ENCODE results near the gene ZC3H7B. TPM values are rescaled to one million over a fixed set of nuclear protein-coding genes. Genes with fewer than 3 reads are reported as not detected.

The ZC3H7B gene
- total and polyA plus RNA-seq, 5 donors = 35.2 to 43.5 (median 35.4) TPM

DNA sequence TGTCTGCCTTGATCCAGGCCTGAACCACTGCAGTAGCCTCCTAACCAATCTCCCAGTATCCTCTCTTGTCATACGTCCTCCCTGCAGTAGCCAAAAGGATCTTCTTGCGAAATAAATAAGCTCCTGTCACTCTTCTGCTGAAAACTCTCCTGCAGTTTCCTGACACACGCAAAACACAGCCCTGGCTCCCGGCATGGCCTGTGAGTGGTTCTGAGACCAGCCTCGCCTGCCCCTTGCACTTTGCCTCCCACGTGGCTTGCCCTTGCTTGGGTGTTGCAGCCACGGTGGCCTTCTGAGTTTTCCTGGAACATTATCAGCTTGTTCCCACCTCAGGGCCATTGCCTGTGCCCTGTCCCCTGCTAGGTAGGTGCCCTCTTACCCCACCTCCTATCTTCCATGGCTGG is 7.2 kb downstream of the ZC3H7B start:
- WGBS = 55% methylated on average over 7 of the region's 7 CpGs
- H3K27ac ChIP-seq (ENCODE audit: low read length) = no peak overlapping the region
- no peak overlapping the region for H3K4me3 ChIP-seq (ENCODE audit: low read length)
- intact Hi-C loops (cut with DNase I) = no loop called here
- ATAC-seq (peak in 1 of 2 donors; percentile 8), DNase-seq (peak in 2 of 3 donors; percentile 28 to 36)
- peaks cover 3% of the 10 kb centered on the region for H3K4me1 ChIP-seq (ENCODE audit: control insufficient read depth, insufficient read depth, low read length)
- no peaks in the 10 kb centered on the region for H3K9me3 ChIP-seq (ENCODE audit: control insufficient read depth, low read length)
- no peaks in the 10 kb centered on the region for H3K27me3 ChIP-seq (ENCODE audit: control insufficient read depth, insufficient read depth)

DNA sequence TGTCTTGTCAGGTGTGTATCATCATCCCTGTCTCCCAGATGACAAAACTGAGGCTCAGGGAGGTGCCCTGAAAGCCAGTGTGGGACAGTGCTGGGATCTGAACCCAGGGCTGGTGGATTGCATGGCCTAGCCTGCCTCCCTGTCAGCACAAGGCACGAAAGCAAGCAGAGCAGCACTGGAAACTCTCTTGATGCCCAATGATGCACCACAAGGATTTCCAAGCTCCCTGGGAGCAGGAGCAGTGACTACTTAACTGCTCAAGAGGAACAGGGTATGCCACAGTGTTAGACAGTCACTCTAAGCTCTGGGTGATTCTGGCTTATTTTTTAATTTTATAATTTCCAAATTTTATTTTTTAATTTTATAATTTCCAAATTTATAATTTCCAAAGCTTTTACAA is 9.0 kb downstream of the ZC3H7B start:
- no peak overlapping the region for H3K4me3 ChIP-seq (ENCODE audit: low read length)
- H3K9me3 ChIP-seq (ENCODE audit: control insufficient read depth, low read length) = no peaks in the 10 kb centered on the region
- peaks cover 3% of the 10 kb centered on the region for H3K4me1 ChIP-seq (ENCODE audit: control insufficient read depth, insufficient read depth, low read length)
- ATAC-seq (no peak), DNase-seq (no peak)
- no peaks in the 10 kb centered on the region for H3K27me3 ChIP-seq (ENCODE audit: control insufficient read depth, insufficient read depth)
- no peak overlapping the region for H3K27ac ChIP-seq (ENCODE audit: low read length)
- intact Hi-C loops (cut with DNase I) = no loop called here
- WGBS = 70% methylated on average over 1 of the region's 1 CpG

DNA sequence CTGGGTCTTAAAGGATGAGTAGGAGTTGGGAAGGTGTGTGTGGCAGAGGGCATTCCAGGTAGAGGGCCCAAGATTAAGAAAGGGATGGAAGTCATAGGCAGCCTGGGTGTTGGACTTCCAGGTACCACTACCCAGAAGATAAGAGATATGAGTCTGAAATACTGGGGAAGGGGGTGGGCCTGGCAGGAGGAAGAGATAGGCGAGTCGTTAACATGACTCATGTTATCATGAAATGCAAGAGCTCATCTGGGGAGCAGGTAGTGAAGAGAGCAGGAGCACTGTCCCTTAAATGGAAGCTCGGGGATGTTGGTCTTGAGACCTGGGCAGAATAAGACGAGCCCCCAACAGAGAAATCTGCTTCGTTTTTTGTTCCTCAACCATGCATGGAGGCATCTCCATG is 10.2 kb downstream of the ZC3H7B start:
- no peaks in the 10 kb centered on the region for H3K9me3 ChIP-seq (ENCODE audit: control insufficient read depth, low read length)
- no peak overlapping the region for H3K4me3 ChIP-seq (ENCODE audit: low read length)
- ATAC-seq (no peak), DNase-seq (peak in 1 of 3 donors; percentile 3)
- WGBS = 85% methylated on average over 5 of the region's 5 CpGs
- intact Hi-C loops (cut with DNase I) = no loop called here
- H3K27me3 ChIP-seq (ENCODE audit: control insufficient read depth, insufficient read depth) = no peaks in the 10 kb centered on the region
- no peak overlapping the region for H3K27ac ChIP-seq (ENCODE audit: low read length)
- H3K4me1 ChIP-seq (ENCODE audit: control insufficient read depth, insufficient read depth, low read length) = peaks cover 3% of the 10 kb centered on the region

DNA sequence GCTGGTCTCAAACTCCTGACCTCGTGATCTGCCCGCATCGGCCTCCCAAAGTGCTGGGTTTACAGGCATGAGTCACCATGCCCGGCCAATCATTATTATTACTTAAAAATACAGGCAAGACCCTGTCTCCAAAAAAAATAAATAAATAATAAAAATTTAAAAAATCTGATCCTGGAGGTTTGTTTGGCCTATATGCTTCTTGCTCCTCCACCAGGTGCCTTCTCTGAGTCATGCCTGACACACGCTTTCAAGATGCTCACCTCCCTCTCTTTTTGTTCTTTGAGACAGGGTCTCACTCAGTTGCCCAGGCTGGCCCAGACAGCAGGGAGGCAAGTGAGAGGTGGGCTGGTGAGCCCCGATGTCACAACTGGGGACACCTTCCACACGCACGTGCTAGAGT is 13.5 kb downstream of the ZC3H7B start:
- intact Hi-C loops (cut with DNase I) = no loop called here
- no peak for DNase-seq

DNA sequence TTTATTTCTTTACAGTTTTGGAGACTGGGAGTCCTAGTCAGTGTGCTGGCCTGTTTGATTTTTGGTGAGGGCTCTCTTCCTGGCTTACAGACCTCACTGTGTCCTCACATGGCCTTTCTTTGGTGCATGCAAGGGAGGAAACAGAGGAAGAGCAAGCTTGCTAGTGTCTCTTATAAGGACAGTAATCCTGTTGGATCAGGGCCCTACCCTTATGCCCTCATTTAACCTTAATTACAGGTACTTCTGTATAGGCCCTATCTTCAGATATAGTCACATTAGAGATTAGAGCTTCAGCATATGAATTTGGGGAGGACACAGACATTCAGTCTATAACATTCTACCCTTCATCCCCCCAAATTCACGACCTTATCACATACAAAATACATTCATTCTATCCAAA is 14.3 kb downstream of the ZC3H7B start:
- Histone ChIP-seq H3K9me3 (ENCODE audit: control insufficient read depth, low read length) (no peaks in the 10 kb centered on the region), H3K4me3 (ENCODE audit: low read length) (no peak overlapping the region), H3K27ac (ENCODE audit: low read length) (no peak overlapping the region), H3K27me3 (ENCODE audit: control insufficient read depth, insufficient read depth) (no peaks in the 10 kb centered on the region), H3K4me1 (ENCODE audit: control insufficient read depth, insufficient read depth, low read length) (no peaks in the 10 kb centered on the region)
- no peak for ATAC-seq
- intact Hi-C loops (cut with DNase I) = no loop called here
- no peak for DNase-seq
- WGBS = 71% methylated on average over 1 of the region's 1 CpG

More for the DNA sequence above, 13.5 kb downstream of the ZC3H7B start:
- Histone ChIP-seq H3K9me3 (ENCODE audit: control insufficient read depth, low read length) (no peaks in the 10 kb centered on the region), H3K4me3 (ENCODE audit: low read length) (no peak overlapping the region), H3K27ac (ENCODE audit: low read length) (no peak overlapping the region), H3K27me3 (ENCODE audit: control insufficient read depth, insufficient read depth) (no peaks in the 10 kb centered on the region), H3K4me1 (ENCODE audit: control insufficient read depth, insufficient read depth, low read length) (no peaks in the 10 kb centered on the region)
- ATAC-seq = no peak
- 93% methylated on average over 8 of the region's 8 CpGs for WGBS

DNA sequence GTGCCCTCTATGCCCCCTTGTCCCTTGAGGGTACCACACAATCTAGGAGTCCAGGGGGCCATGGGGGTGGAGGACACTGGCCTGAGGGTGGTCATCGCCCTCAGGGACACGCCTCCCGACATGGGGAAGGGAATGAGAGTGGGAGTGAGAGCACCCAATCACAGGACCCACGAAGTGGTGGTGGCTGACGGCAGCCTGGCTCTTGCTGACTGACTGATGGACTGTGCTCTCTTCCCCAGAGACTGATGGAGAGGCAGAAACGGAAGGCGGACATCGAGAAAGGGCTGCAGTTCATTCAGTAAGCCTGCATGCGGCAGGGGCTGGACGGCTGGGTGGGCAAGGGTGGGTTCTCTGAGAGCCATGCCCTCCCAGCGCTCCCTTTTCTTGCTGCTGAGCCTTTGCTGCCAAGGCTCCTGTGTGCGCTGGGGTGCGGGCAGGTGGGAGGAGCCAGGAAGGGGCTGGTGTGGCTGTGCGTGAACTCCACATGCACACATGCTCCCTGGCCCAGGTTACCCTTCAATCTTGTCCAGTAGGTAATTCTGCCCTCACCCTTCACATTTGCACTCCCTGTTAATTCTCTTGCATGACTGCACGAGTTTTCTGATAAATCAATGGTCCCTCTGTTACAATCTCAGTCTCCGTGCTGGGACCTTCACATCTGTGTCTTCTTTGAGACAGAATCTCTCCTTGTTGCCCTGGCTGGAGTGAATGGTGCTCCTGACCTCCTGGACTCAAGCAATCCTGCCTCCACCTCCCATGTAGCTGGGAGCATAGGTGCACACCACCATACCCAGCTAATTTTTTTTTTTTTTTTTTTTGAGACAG is 19.3 kb downstream of the ZC3H7B start:
- H3K27me3 ChIP-seq (ENCODE audit: control insufficient read depth, insufficient read depth) = no peaks in the 10 kb centered on the region
- DNase-seq = peak in 1 of 3 donors; percentile 34
- no peaks in the 10 kb centered on the region for H3K4me1 ChIP-seq (ENCODE audit: control insufficient read depth, insufficient read depth, low read length)
- no peak overlapping the region for H3K27ac ChIP-seq (ENCODE audit: low read length)
- H3K9me3 ChIP-seq (ENCODE audit: control insufficient read depth, low read length) = no peaks in the 10 kb centered on the region
- 88% methylated on average over 16 of the region's 16 CpGs for WGBS
- no peak overlapping the region for H3K4me3 ChIP-seq (ENCODE audit: low read length)
- intact Hi-C loops (cut with DNase I) = no loop called here
- no peak for ATAC-seq

DNA sequence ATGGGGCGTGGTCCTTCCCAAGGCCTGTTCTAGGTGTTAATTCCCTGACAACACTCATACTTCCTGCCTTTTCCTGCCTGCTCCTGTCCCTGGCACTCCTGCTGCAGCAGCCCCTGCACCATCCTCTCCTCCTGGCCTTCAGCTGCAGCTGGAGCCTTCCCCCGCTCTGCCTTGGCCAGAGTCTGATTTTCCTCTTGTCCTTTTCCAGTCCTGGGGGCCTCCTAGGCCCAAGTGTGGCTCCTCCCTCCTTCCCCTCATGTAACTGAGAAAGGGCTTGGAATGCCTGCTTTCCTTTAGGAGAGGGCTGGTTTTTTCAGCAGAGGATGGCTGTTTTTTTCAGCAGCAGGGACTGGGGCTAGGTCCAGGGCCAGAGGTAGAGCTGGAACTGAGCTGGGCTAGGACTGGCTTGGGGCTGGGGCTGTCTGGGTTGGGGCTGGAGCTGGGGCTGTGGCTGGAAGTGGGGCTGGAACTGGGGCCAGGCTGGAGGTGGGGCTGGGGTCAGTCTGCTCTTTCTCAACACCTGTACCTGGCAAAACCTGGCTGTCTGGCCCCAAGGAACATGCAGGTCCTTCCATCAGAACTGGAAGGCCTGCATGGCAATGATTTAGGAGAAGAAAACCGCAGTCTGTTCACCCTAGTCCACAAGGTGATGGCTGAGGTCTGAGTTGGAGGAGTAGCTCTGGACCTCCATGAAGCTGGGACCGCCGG is 23.6 kb downstream of the ZC3H7B start:
- 95% methylated on average over 5 of the region's 5 CpGs for WGBS
- H3K4me3 ChIP-seq (ENCODE audit: low read length) = no peak overlapping the region
- intact Hi-C loops (cut with DNase I) = no loop called here
- no peaks in the 10 kb centered on the region for H3K9me3 ChIP-seq (ENCODE audit: control insufficient read depth, low read length)
- no peaks in the 10 kb centered on the region for H3K27me3 ChIP-seq (ENCODE audit: control insufficient read depth, insufficient read depth)
- H3K27ac ChIP-seq (ENCODE audit: low read length) = no peak overlapping the region
- H3K4me1 ChIP-seq (ENCODE audit: control insufficient read depth, insufficient read depth, low read length) = no peaks in the 10 kb centered on the region
- no peak for ATAC-seq
- DNase-seq = peak in 2 of 3 donors; percentile 24 to 36

DNA sequence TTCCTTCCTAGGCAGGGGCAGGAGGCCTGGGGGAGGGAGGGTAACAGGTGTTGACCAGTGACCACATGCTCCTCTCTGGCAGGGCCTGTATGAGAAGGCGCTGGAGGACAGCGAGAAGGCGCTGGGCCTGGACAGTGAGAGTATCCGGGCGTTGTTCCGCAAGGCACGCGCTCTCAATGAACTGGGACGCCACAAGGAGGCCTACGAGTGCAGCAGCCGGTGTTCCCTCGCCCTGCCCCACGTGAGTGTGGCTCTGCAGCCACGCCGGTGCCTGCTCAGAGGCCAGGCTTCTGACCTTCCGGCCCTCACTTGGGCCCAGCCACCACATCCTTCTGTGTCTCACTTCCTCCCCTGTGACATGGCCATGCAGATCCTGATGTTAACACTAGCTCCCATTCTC is 25.8 kb downstream of the ZC3H7B start:
- no peaks in the 10 kb centered on the region for H3K27me3 ChIP-seq (ENCODE audit: control insufficient read depth, insufficient read depth)
- no peak overlapping the region for H3K4me3 ChIP-seq (ENCODE audit: low read length)
- H3K4me1 ChIP-seq (ENCODE audit: control insufficient read depth, insufficient read depth, low read length) = no peaks in the 10 kb centered on the region
- WGBS = 79% methylated on average over 16 of the region's 16 CpGs
- peak in 2 of 3 donors; percentile 40 to 42 for DNase-seq
- H3K27ac ChIP-seq (ENCODE audit: low read length) = no peak overlapping the region
- peak; percentile 38 to 45 for ATAC-seq
- intact Hi-C loops (cut with DNase I) = no loop called here
- no peaks in the 10 kb centered on the region for H3K9me3 ChIP-seq (ENCODE audit: control insufficient read depth, low read length)

DNA sequence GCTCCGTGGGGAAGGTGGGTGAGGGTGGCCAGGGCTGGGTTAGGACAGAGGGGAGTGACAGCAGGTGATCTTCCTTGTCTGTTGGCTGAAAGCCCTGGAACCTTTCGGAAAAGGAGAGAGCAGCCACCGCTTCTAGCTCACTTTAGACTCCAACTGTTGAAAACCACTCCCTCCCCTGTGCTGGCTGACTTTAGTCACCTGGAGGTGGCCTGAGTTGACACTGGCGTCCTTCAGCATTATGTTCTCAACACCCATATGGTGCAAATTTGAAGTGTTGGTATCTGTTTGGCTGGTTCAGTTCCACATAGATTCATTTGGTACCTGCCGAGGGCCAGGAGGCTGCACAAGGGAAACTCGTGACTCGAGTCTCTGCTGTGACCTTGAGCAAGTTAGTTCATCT is 28.8 kb downstream of the ZC3H7B start:
- 90% methylated on average over 7 of the region's 7 CpGs for WGBS
- intact Hi-C loops (cut with DNase I) = no loop called here
- ATAC-seq (no peak), DNase-seq (no peak)
- Histone ChIP-seq H3K27ac (ENCODE audit: low read length) (no peak overlapping the region), H3K27me3 (ENCODE audit: control insufficient read depth, insufficient read depth) (no peaks in the 10 kb centered on the region), H3K9me3 (ENCODE audit: control insufficient read depth, low read length) (no peaks in the 10 kb centered on the region), H3K4me1 (ENCODE audit: control insufficient read depth, insufficient read depth, low read length) (no peaks in the 10 kb centered on the region), H3K4me3 (ENCODE audit: low read length) (no peak overlapping the region)

DNA sequence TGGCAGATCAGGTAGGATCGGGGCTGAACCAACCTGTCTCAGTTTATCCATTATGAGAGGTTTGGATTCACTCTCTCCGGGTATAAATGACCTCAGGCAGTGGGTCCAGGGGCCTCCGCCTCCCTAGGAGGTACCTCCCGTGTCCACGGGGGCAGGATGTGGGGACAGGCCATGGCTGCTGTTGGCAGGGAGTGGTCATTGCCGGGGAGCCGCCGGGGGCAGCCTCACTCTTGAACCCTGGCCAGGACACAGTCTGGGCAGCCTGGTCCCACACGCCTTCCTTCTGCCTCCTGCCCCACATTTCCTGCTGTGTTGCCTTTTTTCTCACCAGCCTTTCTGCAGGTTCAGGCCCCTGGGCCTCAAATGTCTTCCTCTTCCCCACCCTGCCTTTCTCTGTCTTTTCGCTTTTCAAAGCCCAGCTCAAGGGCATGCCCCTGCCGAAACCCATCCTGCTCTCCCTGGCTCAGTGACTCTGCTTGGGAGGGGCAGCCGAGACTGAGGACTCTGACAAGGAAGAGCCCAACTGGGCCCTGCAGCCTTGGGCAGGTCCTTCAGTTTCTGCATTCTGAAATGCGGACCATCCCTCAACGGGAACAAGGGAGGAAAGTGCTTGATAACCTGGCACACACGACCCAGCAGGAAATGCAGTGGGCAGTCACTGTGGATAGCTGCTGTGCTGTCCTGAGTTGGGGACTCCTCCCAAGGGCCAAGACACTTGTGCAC is 31.1 kb downstream of the ZC3H7B start:
- Histone ChIP-seq H3K9me3 (ENCODE audit: control insufficient read depth, low read length) (no peaks in the 10 kb centered on the region), H3K27ac (ENCODE audit: low read length) (no peak overlapping the region), H3K4me1 (ENCODE audit: control insufficient read depth, insufficient read depth, low read length) (no peaks in the 10 kb centered on the region), H3K27me3 (ENCODE audit: control insufficient read depth, insufficient read depth) (no peaks in the 10 kb centered on the region), H3K4me3 (ENCODE audit: low read length) (no peak overlapping the region)
- 87% methylated on average over 15 of the region's 15 CpGs for WGBS
- peak in 1 of 3 donors; percentile 38 for DNase-seq
- no peak for ATAC-seq
- intact Hi-C loops (cut with DNase I) = no loop called here

DNA sequence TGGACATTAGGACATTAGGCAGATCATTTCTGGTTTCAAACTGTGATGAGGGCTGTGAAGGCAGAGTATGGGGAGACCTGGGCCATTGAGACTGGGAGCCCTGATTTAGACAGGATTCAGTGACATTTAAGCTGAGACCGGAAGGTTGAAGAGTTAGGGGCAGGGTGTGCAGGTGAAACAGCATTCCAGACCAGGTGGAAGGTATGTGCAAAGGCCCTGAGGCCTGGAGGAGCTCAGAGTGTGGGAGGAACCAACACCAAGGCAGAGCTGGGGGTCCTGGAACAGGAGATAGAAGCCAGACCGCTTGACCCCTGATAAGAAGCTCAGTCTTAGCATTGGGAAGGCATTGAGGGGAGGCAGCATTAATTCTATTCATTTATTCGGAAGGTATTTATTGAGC is 32.5 kb downstream of the ZC3H7B start:
- WGBS = 94% methylated on average over 3 of the region's 3 CpGs
- Histone ChIP-seq H3K4me3 (ENCODE audit: low read length) (no peak overlapping the region), H3K9me3 (ENCODE audit: control insufficient read depth, low read length) (no peaks in the 10 kb centered on the region), H3K27me3 (ENCODE audit: control insufficient read depth, insufficient read depth) (no peaks in the 10 kb centered on the region), H3K27ac (ENCODE audit: low read length) (no peak overlapping the region), H3K4me1 (ENCODE audit: control insufficient read depth, insufficient read depth, low read length) (no peaks in the 10 kb centered on the region)
- ATAC-seq (no peak), DNase-seq (no peak)
- intact Hi-C loops (cut with DNase I) = no loop called here
